ENCODE data around the gene TRMT1. TPM values are rescaled to one million over a fixed set of nuclear protein-coding genes. Genes with fewer than 3 reads are reported as not detected.

TRMT1 gene
- total RNA-seq, 1 experiment from 2014 or later, result 52.0 TPM

DNA sequence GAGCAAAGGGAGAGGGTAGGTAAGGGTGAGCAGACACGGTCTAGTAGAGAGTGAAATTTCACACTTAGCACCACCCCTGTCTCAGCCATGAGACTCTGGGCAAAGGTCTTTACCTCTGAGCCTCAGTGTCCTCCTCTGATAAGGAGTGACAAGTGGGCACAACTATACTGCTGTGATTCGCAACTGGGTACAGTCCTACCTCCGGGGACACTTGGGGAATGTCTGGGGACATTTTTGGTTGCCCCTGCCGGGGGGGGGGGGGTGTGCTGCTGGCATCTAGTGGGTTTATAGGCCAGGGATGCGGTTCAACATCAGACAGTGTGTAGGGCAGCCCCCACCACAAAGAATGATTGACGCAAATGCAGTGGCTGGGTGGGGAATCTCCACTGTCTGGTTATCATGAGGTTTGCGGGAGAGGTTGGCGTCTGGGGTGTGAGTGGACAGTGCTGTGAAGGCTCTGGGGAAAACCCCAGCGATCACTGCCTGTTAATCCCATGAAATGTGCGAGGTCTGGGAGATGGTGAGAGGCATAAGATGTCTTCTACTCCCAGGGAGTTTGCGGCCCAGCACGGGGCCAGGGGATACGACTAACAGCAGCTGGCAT, 5.8 kb upstream of the TRMT1 start:
- in situ Hi-C loops (cut with HindIII; ENCODE audit: low pct_unique_long_range_greater_than_20kb, low sequenced_read_pairs), result no loop called here
- no peak for DNase-seq (ENCODE audit: low read depth, low spot score)

DNA sequence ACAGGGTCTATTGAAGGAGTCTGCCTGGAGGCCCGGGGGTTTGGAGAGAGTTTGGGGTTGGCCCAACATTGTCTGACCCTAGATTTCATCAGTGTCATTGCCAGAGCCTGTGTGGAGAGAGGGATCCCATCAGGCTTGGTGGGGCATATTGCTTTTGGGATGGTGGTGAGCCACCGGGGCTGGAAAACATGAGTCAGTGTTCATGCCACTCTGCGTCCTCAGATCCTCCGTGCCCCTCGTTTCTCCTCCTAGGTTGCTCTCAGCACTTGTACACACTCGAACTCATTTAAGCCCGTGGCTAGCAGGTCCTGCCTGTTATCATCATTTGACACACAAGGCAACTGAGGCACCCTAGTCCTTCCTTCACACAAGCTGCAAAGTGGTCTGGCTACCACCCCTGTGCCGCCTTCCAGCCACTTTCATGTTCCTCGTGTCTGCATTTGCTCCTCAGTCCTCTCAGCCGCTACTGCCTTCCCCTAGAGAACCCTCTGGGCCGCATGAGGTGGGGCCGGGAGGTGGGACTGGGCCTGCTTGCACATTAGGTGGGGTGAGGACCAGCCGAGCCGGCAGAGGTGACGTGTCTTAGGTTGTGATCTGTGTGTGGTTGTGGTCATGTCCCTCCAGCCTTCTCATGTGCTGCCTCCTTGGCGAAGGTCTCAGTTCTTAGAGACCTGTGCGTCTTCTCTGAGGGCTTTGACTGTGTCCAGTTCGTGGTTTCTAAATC, 5.2 kb upstream of the TRMT1 start:
- Histone ChIP-seq H3K27me3 (ENCODE audit: control insufficient read depth, insufficient read depth, low read length) (no peaks in the 10 kb centered on the region), H3K4me1 (ENCODE audit: control insufficient read depth, insufficient read depth, low read length) (peaks cover 18% of the 10 kb centered on the region), H3K9me3 (ENCODE audit: control insufficient read depth, insufficient read depth, low read depth, low read length) (no peaks in the 10 kb centered on the region), H3K36me3 (ENCODE audit: control insufficient read depth, insufficient read depth, low read length) (no peaks in the 10 kb centered on the region; the same call in none of the 2 replicates), H3K4me3 (ENCODE audit: low read depth in 2 of 2, low read length in 2 of 2) (no peak overlapping the region), H3K27ac (ENCODE audit: low read length) (no peak overlapping the region)
- no TSS peak for BruUV-seq (replicated peaks)
- DNase-seq (ENCODE audit: low read depth, low spot score) (no peak), ATAC-seq (no peak)
- ChIA-PET POLR2A (no interaction called here), CTCF (no interaction called here)
- in situ Hi-C loops (cut with HindIII; ENCODE audit: low pct_unique_long_range_greater_than_20kb, low sequenced_read_pairs), result no loop called here
- TF ChIP-seq SIN3A (IDR thresholded peaks at IDR 0.05; ENCODE audit: borderline replicate concordance, insufficient read depth, low read depth, low read length) (no peak), TCF7L2 (IDR thresholded peaks at IDR 0.05; ENCODE audit: low read depth, low read length) (no peak), POLR2AphosphoS5 (IDR thresholded peaks at IDR 0.05; ENCODE audit: low read depth, low read length) (no peak)
- TF ChIP-seq, protein P1, sequence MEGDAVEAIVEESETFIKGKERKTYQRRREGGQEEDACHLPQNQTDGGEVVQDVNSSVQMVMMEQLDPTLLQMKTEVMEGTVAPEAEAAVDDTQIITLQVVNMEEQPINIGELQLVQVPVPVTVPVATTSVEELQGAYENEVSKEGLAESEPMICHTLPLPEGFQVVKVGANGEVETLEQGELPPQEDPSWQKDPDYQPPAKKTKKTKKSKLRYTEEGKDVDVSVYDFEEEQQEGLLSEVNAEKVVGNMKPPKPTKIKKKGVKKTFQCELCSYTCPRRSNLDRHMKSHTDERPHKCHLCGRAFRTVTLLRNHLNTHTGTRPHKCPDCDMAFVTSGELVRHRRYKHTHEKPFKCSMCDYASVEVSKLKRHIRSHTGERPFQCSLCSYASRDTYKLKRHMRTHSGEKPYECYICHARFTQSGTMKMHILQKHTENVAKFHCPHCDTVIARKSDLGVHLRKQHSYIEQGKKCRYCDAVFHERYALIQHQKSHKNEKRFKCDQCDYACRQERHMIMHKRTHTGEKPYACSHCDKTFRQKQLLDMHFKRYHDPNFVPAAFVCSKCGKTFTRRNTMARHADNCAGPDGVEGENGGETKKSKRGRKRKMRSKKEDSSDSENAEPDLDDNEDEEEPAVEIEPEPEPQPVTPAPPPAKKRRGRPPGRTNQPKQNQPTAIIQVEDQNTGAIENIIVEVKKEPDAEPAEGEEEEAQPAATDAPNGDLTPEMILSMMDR (IDR thresholded peaks at IDR 0.05), result no peak
- TF ChIP-seq, protein P2, sequence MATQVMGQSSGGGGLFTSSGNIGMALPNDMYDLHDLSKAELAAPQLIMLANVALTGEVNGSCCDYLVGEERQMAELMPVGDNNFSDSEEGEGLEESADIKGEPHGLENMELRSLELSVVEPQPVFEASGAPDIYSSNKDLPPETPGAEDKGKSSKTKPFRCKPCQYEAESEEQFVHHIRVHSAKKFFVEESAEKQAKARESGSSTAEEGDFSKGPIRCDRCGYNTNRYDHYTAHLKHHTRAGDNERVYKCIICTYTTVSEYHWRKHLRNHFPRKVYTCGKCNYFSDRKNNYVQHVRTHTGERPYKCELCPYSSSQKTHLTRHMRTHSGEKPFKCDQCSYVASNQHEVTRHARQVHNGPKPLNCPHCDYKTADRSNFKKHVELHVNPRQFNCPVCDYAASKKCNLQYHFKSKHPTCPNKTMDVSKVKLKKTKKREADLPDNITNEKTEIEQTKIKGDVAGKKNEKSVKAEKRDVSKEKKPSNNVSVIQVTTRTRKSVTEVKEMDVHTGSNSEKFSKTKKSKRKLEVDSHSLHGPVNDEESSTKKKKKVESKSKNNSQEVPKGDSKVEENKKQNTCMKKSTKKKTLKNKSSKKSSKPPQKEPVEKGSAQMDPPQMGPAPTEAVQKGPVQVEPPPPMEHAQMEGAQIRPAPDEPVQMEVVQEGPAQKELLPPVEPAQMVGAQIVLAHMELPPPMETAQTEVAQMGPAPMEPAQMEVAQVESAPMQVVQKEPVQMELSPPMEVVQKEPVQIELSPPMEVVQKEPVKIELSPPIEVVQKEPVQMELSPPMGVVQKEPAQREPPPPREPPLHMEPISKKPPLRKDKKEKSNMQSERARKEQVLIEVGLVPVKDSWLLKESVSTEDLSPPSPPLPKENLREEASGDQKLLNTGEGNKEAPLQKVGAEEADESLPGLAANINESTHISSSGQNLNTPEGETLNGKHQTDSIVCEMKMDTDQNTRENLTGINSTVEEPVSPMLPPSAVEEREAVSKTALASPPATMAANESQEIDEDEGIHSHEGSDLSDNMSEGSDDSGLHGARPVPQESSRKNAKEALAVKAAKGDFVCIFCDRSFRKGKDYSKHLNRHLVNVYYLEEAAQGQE (IDR thresholded peaks at IDR 0.05; ENCODE audit: insufficient read depth in 1 of 2, low read depth in 2 of 2, low read length in 1 of 2), result no peak
- intact Hi-C loops (cut with micrococcal nuclease; ENCODE audit: unreplicated experiment), result no loop called here

More for the DNA sequence above, 5.8 kb upstream of the TRMT1 start:
- ATAC-seq, result no peak
- H3K9me3 ChIP-seq (ENCODE audit: control insufficient read depth, insufficient read depth, low read depth, low read length), result no peaks in the 10 kb centered on the region
- BruUV-seq (replicated peaks), result no TSS peak
- intact Hi-C loops (cut with micrococcal nuclease; ENCODE audit: unreplicated experiment), result no loop called here
- POLR2A ChIA-PET, result no interaction called here
- CTCF ChIA-PET, result no interaction called here
- peaks cover 18% of the 10 kb centered on the region for H3K4me1 ChIP-seq (ENCODE audit: control insufficient read depth, insufficient read depth, low read length)
- no peaks in the 10 kb centered on the region; the same call in none of the 2 replicates for H3K36me3 ChIP-seq (ENCODE audit: control insufficient read depth, insufficient read depth, low read length)
- H3K4me3 ChIP-seq (ENCODE audit: low read depth in 2 of 2, low read length in 2 of 2), result no peak overlapping the region
- TF ChIP-seq POLR2AphosphoS5 (IDR thresholded peaks at IDR 0.05; ENCODE audit: low read depth, low read length), result no peak
- TF ChIP-seq SIN3A (IDR thresholded peaks at IDR 0.05; ENCODE audit: borderline replicate concordance, insufficient read depth, low read depth, low read length), result no peak
- TF ChIP-seq, protein P1 (IDR thresholded peaks at IDR 0.05), result no peak
- no peak for TF ChIP-seq TCF7L2 (IDR thresholded peaks at IDR 0.05; ENCODE audit: low read depth, low read length)
- TF ChIP-seq, protein P2 (IDR thresholded peaks at IDR 0.05; ENCODE audit: insufficient read depth in 1 of 2, low read depth in 2 of 2, low read length in 1 of 2), result no peak
- no peaks in the 10 kb centered on the region for H3K27me3 ChIP-seq (ENCODE audit: control insufficient read depth, insufficient read depth, low read length)
- H3K27ac ChIP-seq (ENCODE audit: low read length), result no peak overlapping the region

Measured in Panc1 (cell line).